Measurements from ENCODE around the gene BNIP1.

The BNIP1 gene

GRCh38 chr5:173205916-173206315 is 61.6 kb downstream of the BNIP1 start:
- peak in 1 of 10 donors; percentile 47 for DNase-seq
- intact Hi-C loops (cut with DNase I) = no loop called here

GRCh38 chr5:173208296-173208695 is 64.0 kb downstream of the BNIP1 start:
- peak in 1 of 10 donors; percentile 35 for DNase-seq
- intact Hi-C loops (cut with DNase I) = no loop called here

- intact Hi-C loops (cut with DNase I) = no loop called here
- DNase-seq = peak in 1 of 10 donors; percentile 61
Measured at GRCh38 chr5:173210877-173211276, 66.5 kb downstream of the BNIP1 start.

- peak in 2 of 10 donors; percentile 57 to 58 for DNase-seq
- intact Hi-C loops (cut with DNase I) = no loop called here
Measured at GRCh38 chr5:173211284-173211683, 67.0 kb downstream of the BNIP1 start.

- intact Hi-C loops (cut with DNase I) = no loop called here
- DNase-seq = peak in 1 of 10 donors; percentile 76
Measured at GRCh38 chr5:173213236-173213933, 69.1 kb downstream of the BNIP1 start.
